ENCODE data around the gene CHL1.

- TF ChIP-seq CTCF (IDR thresholded peaks at IDR 0.05) (no peak), POLR2A (IDR thresholded peaks at IDR 0.05) (no peak)
Observed at GRCh38 chr3:288417-288816, 91.9 kb downstream of the CHL1 start.

Measured in prostate gland (tissue), 2 donors.